CD4-positive, alpha-beta T cell treated with Interleukin-4 for 4 hours (primary cell): ENCODE data around the gene RAD52.
"Not testable (repeated sequence)": the region's sequence is repeated elsewhere in the genome, so short reads cannot be mapped to it uniquely, and the experiment has no call there.

Experiments used
- DNase-seq: peaks from one replicate; pipeline ENCODE4 v3.0.0-alpha.2; 2020

Gene RAD52

DNA sequence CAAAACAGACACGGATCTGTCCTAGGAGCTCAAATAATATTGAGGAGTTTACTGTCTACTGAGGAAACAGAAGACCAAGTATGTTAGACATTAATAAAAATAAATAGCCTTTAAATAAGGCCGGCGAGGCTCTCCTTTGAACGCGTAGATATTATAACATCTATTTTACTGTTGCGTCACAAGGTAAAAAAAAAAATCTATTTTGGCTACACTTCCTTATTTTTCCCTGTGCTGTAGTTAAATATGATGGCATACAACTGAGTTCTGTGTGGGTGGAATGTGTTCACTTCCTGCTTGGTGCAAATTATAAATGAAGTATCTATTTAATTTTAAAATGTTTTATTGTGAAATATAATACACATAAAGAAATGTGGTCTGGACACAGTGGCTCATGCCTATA, 17.2 kb upstream of the RAD52 start:
- DNase-seq, result no peak

DNA sequence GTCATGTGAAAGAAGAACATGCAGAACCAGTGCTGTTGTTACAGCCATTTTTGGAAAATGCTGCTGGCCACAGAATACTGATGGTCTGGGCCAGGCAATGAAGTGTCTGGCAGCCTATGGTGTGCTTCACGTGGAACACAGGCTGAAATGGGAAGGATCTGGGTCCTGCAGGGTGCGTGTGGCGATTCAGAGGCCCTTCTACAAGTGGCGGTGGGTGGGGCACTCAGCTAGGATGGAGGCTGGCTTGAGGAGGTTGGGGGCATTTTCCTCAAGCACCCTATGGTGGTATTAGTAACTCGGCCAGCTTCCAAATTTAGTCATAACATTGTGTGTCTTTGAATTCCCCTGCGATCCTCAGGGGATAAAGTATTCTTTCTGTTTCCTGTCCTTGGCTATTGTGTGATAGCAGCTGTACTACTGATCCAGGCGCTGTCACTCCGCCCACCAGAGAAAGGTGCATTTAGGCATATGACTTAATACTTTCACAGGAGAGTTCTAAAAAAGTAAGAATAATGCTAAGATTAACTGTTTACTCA, 9.2 kb upstream of the RAD52 start:
- DNase-seq, result no peak

DNA sequence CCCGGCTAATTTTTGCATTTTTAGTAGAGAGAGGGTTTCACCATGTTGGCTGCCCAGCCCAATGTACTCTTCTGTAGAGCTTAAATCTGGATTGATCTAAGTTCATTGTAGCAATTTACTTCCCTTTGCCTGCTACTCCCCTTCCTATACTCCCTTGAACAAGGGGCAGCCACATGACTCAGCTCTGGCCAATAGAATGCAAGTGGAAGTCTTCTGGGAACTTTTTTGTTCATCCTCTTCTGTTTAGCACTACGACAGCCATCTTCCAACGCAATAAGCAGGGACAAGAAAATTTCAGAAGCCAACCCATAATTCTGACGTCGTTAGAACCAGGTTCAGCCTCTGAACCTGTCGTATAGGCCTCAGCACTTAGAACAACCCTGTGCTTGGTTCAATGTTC, 6.4 kb upstream of the RAD52 start:
- DNase-seq, result no peak

DNA sequence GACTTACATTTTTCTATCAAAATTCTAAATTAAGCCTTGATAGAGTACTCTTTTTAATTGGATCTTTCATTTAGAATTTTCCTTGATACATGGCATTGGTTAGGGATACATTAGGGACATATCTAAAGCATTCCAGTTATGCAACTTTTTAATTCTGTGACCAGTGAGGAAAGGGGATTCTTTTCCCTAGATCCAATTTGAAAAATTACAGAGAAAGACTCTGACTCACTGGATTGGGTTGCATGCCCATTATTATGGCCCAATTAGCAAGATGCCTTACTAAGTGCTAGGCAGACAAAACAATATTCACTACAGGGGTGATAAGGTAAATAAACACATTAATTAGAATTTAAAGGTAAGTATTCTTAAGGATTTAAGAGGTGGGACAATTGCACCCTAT, 5.2 kb upstream of the RAD52 start:
- no peak for DNase-seq

DNA sequence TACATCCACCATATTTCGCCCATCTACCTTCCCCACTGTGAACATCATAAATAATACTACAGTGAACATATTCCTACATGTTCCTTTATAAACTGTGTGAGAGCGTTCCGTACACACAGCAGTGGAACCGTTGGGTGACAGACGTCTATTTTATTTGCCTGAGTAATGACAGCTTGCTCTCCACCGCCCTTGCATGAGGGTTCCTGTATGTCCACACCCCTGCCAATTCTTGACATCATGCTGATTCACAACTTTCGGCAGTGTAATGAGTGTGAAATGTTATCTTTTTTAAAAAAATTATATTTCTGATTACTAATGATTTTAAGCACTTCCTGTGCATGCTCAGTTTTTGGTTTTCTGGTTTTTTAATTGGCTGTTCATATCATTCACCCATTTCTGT, 4.3 kb upstream of the RAD52 start:
- no peak for DNase-seq

DNA sequence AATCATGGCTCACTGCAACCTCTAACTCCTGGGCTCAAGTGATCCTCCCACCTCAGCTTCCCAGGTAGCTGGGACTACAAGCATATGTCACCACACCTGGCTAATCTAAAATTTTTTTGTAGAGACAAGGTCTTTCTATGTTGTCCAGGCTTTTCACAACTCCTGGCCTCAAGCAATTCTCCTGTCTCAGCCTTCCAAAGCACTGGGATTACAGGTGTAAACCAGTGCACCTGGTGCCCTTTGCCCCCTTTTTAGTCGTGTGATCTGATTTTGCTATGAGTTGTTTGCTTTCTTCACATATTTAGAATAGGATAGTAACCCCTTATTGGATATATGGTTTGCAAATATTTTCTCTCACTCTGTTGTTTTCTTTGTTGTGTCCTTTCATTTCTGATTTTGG, 1.7 kb upstream of the RAD52 start:
- no peak for DNase-seq

DNA sequence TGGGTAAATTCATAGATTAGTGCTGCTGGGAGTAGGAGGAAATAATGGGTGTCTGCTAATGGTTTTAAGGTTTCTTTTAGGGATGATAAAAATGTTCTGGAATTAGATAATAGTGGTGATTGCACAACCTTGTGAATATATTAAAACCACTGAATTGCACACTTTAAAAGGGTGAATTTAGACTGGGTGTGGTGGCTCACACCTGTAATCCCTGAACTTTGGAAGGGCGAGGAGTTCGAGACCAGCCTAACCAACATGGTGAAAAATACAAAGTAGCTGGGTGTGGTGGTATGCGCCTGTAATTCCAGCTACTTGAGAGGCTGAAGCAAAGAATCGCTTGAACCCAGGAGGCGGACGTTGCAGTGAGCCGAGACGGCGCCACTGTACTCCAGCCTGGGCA, 1.3 kb downstream of the RAD52 start:
- DNase-seq, result no peak

DNA sequence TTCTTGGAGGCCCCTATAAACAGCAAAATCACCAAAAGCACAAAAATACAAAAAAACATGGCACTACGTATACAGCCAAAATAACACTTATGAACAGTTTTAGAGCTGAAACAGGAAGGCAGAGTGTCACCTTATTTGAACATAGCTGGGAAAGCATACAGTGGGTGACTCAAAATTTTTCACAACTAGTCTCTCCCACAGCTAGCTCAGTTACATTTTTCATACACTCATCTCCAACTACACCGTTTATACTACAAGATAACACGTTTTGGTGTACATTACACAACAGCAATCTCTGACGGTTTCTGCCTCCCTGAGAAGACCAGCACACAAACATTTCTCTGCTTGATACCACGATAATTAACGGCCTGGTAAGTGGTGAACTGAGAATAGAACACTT, 2.9 kb downstream of the RAD52 start:
- DNase-seq, result no peak

DNA sequence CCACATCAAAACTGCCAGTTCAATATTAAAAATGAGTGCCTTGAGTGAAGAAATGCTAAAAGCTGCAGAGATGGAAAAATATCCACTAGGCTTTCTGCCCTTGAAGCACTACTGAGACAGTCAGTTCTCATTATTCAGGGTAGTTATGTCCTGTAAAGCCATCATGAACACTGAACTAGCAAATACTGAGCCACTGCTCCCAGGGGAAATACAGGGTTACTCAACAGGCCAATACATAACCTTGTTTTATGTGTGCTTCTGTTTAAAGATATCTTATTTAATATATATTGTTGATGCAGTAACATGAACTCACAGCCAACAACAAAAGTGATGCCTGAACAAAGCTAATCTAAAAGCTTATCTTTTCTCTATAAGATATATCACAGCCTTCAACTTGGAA, 3.3 kb downstream of the RAD52 start:
- DNase-seq, result no peak

DNA sequence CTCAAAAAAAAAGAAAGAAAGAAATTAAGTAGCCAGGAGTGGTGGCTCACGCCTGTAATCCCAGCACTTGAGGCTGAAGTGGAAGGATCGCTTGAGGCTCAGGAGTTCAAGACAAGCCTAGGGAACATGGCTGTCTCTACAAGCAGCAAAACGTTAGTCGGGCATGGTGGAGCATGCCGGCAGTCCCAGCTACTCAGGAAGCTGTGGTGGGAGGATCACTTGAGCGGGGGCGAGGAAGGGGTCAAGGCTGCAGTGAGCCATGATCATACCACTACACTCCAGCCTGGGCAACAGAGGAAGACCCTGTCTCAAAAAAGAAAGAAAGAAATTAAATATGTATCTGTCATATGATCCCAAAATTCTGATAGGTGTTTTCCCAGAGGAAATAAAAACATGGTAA, 5.3 kb downstream of the RAD52 start:
- DNase-seq, result no peak

DNA sequence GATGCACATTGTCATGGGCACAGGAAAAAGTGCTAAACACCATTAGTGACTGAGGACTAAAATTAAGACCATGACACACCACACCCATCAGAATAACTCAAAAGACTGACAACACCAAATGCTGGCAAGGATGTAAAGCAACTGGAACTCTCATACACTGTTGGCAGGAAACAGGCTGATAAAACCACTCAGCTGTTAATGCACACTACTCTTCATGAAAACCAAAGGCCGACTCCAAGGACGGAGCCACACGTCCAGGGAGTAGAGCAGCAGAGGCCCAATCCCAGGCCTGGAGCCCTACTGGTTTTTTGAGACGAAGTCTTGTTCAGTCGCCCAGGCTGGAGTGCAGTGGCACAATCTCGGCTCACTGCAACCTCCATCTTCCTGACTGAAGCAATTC, 6.4 kb downstream of the RAD52 start:
- no peak for DNase-seq

DNA sequence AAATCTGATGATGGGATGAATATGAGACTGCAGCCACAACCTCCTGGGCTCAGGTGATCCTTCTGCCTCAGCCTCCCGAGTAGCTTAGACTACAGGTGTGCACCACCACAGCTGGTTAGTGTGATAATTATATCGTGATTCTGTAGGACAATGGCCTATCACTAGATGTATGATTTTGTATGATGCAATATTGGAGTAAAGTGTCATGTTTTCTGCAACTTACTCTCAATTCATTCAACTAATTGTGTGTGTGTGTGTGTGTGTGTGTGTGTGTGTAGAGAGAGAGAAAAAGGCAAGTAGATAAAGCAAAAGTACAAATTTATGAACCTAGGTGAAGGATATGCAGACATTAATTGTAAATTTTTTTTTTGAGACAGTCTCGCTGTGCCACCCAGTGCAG, 10.7 kb downstream of the RAD52 start:
- DNase-seq, result no peak

DNA sequence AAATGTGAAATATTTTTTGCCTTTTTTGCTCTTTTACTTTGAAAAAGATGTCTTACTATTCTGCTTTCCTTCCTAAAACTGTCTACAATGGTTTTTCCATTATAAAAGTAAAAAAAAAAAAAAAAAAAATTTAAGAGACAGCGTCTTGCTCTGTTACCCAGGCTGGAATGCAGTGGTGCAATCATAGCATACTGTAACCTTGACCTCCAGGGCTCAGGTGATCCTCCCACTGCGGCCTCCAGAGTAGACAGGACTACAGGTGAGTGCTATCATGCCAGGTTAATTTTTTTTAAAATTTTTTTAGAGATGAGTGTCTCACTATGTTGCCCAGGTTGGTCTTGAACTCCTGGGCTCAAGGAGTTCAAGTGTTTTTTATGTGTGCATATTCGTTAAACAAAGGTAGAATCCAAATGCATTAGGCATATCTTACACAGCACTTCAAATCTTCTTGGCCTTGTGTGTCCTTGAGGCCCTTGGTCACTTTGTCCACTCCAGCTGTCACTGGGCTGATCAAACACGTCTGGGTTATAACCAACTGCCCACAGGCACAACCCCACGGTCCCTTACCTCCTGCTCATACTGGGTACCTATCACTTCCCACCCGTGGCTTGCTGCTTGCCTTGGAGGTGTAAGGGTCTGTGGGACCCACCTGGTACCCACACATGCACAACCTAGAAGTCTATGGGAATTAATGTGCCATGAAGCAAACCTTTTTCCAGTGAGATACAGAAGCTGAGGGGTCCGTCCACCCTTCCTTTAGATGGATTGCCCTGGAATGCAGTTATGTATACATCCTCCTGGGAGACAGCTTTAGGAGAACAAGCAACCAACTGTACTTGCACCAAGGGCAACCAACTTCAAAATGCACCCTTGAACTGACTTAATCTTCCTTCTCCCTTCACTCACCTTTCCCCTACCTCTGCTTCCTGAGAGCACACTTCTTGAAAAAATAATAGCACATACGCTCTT, 12.8 kb downstream of the RAD52 start:
- no peak for DNase-seq

DNA sequence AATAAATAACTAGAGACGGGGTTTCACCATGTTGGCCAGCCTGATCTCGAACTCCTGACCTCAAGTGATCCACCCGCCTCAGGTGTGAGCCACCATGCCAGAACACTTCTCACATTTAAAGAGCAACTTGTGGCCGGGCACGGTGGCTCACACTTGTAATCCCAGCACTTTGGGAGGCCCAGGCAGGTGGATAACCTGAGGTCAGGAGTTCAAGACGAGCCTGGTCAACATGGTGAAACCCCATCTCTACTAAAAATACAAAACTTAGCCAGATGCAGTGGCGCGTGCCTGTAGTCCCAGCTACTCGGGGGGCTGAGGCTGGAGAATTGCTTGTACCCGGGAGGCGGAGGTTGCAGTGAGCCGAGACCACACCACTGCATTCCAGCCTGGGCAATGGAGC, 13.6 kb downstream of the RAD52 start:
- DNase-seq, result not testable (repeated sequence)

DNA sequence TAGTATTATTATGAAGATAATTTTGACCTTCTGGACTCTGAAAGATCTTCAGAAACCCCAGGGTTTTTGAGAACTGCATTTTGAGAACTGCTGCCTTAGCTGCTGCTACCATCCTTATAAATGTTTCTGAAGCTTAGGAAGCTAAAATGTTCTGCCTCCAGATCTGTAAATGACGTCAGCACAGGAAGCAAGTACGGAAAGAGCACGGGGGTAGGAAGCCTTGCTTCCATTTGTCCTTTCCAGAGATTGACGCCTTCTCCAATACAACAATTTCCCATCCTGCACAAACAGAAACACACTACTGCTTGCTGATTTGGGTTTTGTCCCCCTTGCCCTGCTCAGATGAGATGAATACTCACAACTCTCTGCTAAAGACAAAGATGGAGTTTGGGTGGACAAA, 17.9 kb downstream of the RAD52 start:
- DNase-seq, result no peak

DNA sequence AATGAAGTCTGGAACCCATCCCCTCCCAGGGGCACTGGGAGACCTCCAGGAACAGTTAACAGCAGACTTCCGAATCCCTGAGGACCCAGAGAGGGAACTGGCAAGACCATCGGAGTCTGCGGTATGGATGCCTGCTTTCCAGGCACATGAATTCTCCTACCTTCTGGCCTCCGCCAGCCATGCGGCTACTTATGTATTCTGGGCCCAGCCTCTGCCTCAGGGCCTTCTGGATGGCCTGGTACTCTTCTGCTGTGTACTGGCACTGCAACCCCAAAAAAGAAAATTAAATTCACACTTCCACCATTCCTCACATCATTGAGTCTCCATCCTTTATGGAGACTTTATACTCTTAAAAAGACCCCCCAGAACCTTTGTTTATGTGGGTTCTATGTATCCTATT, 18.4 kb downstream of the RAD52 start:
- DNase-seq, result no peak

DNA sequence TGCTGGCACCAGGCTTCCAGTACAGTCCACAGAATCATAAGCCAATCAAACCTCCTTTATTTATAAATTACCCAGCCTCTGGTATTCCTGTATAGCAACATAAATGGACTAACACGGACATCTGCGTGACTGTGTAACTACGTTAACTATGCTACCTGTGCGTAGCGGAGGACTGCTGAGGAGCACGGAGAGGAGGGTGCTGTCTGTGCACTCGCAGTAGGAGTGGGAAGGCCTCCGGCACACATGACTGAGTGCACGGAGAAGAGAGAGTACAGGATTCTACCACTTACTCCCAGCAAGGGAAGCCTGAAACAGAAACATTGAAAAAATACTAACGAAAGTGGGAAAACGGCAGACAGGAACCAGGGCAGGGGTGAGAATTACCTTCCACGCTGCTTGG, 22.9 kb downstream of the RAD52 start:
- DNase-seq, result no peak

DNA sequence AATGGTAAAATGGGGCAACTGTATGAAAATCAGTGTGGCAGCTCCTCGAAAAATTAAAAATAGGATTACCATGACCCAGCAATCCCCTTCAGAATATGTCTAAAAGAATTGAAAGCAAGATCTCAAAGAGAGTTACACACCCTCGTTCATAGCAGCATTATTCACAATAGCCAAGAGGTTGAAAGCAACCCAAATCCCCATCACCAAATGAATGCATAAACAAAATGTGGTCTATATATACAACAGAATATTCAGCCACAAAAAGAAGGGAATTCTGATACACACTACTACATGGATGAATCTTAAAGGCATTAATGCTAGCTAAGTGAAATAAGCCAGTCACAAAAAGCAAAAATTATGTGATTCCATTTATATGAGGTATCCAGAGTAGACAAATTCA, 27.2 kb downstream of the RAD52 start:
- DNase-seq, result no peak

DNA sequence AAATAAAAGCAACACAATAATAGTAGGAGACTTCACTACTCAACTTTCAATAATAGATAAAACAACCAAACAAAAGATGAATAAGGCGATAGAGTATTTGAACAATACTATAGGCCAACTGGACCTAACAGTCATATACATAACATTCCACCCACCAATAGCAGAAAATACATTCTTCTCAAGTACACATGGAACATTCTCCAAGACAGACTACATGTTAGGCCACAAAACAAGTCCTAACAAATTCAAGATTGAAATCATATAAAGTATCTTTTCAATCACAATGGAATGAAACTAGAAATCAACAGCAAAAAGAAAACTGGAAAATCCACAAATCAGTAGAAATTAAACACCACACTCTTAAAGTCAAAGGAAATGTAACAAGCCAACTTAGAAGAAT, 28.8 kb downstream of the RAD52 start:
- no peak for DNase-seq

DNA sequence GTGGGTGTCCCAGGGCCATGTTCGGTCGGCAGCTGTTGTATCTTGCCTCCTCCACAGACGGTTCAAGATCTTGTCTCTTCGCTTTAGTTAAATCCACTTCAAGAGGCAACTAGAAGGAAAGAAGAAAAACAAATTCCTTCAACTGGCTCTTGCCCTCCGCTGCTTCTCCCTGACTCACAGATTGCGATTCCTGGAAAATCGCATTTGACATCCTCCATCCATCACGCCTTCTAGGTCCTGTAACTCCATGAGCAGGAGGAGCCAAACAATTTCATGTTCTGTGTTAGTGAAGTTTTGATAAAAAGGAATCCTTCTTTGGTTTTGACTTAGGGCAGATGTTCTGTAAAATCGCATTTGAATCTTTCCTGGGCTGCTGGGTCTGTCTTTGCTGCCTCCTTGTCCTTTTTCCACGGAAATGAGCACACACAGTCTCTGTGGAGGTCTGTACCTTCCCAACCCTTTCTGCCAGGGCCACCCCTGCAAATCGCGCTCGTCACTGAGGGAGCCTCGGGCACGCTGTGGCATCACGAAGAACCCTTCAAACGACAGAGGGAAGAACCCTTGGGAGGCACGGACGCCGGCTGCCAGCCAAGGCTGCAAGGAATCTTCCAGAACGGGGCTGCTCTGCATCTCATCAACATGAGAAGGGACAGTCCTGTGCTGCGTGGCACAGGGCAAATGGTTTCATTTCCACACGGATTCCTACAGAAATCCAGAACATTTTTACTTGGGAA, 32.6 kb downstream of the RAD52 start:
- DNase-seq, result no peak

DNA sequence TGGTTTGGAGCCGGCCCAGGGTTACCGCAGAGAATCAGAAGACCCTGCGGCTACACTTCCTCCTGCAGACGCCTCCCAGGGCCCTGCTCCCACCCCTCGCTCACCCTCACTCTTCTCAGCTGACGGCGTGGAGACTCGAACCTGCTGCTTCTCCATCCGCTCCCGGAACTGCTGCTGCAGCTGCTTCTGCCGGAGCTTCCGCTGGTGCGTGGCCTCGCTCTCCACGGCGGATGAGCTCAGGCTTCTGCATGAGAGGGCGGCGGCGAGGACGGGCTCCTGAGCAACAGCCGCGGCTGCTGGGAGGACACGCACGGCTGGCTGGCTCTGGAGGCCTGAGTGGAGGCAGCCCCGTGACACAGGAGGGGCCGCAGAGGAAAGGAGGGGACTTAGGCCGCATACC, 33.3 kb downstream of the RAD52 start:
- DNase-seq, result no peak

DNA sequence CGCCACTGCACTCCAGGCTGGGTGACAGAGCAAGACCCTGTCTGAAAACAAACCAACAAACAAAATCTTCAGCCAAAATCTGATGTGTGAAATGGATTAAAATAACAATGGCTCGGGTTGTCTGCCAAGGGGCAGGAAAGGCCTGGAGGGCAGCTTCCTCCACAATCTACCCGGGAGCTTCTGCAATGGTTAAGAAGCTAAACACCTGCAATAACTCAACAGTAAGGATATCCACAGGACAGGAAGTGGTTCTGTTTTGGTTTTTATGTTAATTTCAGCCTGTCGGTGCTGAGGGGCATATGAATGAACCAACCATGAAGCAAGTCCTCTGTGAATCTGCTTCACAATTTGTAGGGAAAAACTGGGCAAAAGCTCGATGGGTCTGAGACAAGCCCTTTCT, 34.4 kb downstream of the RAD52 start:
- no peak for DNase-seq

DNA sequence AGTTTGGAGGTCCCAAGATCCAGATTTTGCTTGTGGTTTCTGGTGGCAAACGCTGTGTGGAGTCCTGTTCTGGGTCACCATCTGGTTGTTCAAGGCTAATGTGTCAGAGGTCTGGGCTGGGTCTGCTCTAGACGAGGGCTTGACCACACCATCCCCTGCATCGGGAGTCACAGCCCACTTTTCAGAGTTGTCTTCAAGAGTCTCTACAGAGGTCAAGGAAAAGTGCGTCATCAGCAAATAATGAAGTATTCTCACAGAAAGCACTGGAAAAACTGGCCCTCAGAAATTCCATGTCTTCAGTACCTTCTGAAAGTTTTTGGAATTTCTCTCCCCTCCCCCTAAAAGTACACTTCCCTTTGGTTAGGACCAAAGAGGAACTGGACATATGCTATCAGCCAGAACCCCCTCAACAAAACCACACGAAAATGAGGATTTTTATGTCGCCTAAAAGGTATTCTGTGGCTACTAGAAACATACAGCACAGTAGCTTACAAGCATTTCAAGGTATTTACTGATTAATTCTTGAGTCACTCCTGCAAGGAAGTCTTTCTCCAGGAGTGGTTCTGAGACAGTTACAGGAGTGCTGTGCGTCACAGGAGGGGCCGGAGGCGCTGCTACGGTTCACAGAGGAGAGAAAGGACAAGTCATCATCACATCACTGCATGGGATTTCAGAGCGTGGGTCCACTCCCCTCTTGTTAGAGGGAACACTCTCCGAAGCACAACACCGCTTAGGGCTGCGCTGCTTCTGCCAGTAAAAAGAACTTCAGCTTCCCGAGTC, 35.4 kb downstream of the RAD52 start:
- DNase-seq, result no peak
